Measurements from ENCODE around the gene WFIKKN1. TPM values are rescaled to one million over a fixed set of nuclear protein-coding genes. Genes with fewer than 3 reads are reported as not detected.

WFIKKN1 gene
- total RNA-seq, 1 experiment from 2014 or later: 0.15 TPM

- no peak for DNase-seq (ENCODE audit: extremely low read depth, low read depth)
Measured at GRCh38 chr16:681746-682427, 51.1 kb downstream of the WFIKKN1 start.

- DNase-seq (ENCODE audit: extremely low read depth, low read depth): no peak
Measured at GRCh38 chr16:682493-683395, 52.0 kb downstream of the WFIKKN1 start.

GRCh38 chr16:683396-684070 is 52.7 kb downstream of the WFIKKN1 start:
- DNase-seq (ENCODE audit: extremely low read depth, low read depth): no peak

Other genes with a start within 250 kb of the WFIKKN1 start
- gene PGAP6, start 249.0 kb upstream of the WFIKKN1 start, total RNA-seq (2014; rRNA removed; shearing (Covaris generic)): 29.6 and 34.7 TPM in 2 replicates
- gene NME4, start 233.8 kb upstream of the WFIKKN1 start, total RNA-seq (2014; rRNA removed; shearing (Covaris generic)): 170 and 201 TPM in 2 replicates
- gene DECR2, start 229.1 kb upstream of the WFIKKN1 start, total RNA-seq (2014; rRNA removed; shearing (Covaris generic)): 15.7 and 16.9 TPM in 2 replicates
- gene RAB11FIP3, start 205.3 kb upstream of the WFIKKN1 start, total RNA-seq (2014; rRNA removed; shearing (Covaris generic)): 20.8 and 22.4 TPM in 2 replicates
- 32.4 and 41.4 TPM in 2 replicates for gene CAPN15, start 103.3 kb upstream of the WFIKKN1 start, total RNA-seq (2014; rRNA removed; shearing (Covaris generic))
- 0.05 TPM in 1 of 2 replicates, not detected in the other for gene PRR35, start 70.6 kb upstream of the WFIKKN1 start, total RNA-seq (2014; rRNA removed; shearing (Covaris generic))
- gene NHLRC4, start 64.0 kb upstream of the WFIKKN1 start, total RNA-seq (2014; rRNA removed; shearing (Covaris generic)): 0.12 and 0.35 TPM in 2 replicates
- 16.7 and 18.3 TPM in 2 replicates for gene PIGQ, start 61.0 kb upstream of the WFIKKN1 start, total RNA-seq (2014; rRNA removed; shearing (Covaris generic))
- 10.7 and 11.9 TPM in 2 replicates for gene RAB40C, start 40.9 kb upstream of the WFIKKN1 start, total RNA-seq (2014; rRNA removed; shearing (Covaris generic))
- gene METTL26, start 5.3 kb downstream of the WFIKKN1 start, total RNA-seq (2014; rRNA removed; shearing (Covaris generic)): 84.3 and 106 TPM in 2 replicates
- 60.2 and 87.0 TPM in 2 replicates for gene MCRIP2, start 10.8 kb downstream of the WFIKKN1 start, total RNA-seq (2014; rRNA removed; shearing (Covaris generic))
- gene WDR90, start 18.4 kb downstream of the WFIKKN1 start, total RNA-seq (2014; rRNA removed; shearing (Covaris generic)): 13.1 and 14.6 TPM in 2 replicates
- gene RHOT2, start 37.1 kb downstream of the WFIKKN1 start, total RNA-seq (2014; rRNA removed; shearing (Covaris generic)): 39.6 and 47.4 TPM in 2 replicates
- 2.2 and 2.3 TPM in 2 replicates for gene RHBDL1, start 44.7 kb downstream of the WFIKKN1 start, total RNA-seq (2014; rRNA removed; shearing (Covaris generic))
- 69.3 and 83.1 TPM in 2 replicates for gene STUB1, start 49.4 kb downstream of the WFIKKN1 start, total RNA-seq (2014; rRNA removed; shearing (Covaris generic))
- gene JMJD8, start 53.3 kb downstream of the WFIKKN1 start, total RNA-seq (2014; rRNA removed; shearing (Covaris generic)): 46.5 and 52.1 TPM in 2 replicates
- gene WDR24, start 59.4 kb downstream of the WFIKKN1 start, total RNA-seq (2014; rRNA removed; shearing (Covaris generic)): 8.8 and 10.2 TPM in 2 replicates
- 1.7 and 2.0 TPM in 2 replicates for gene FBXL16, start 74.8 kb downstream of the WFIKKN1 start, total RNA-seq (2014; rRNA removed; shearing (Covaris generic))
- 30.3 and 61.8 TPM in 2 replicates for gene METRN, start 84.1 kb downstream of the WFIKKN1 start, total RNA-seq (2014; rRNA removed; shearing (Covaris generic))
- 19.9 and 22.9 TPM in 2 replicates for gene ANTKMT, start 90.2 kb downstream of the WFIKKN1 start, total RNA-seq (2014; rRNA removed; shearing (Covaris generic))
- 4.1 and 4.5 TPM in 2 replicates for gene CCDC78, start 95.5 kb downstream of the WFIKKN1 start, total RNA-seq (2014; rRNA removed; shearing (Covaris generic))
- 9.3 and 11.7 TPM in 2 replicates for gene HAGHL, start 96.1 kb downstream of the WFIKKN1 start, total RNA-seq (2014; rRNA removed; shearing (Covaris generic))
- 32.4 and 36.8 TPM in 2 replicates for gene CIAO3, start 110.0 kb downstream of the WFIKKN1 start, total RNA-seq (2014; rRNA removed; shearing (Covaris generic))
- 0.29 and 0.54 TPM in 2 replicates for gene MSLN, start 129.7 kb downstream of the WFIKKN1 start, total RNA-seq (2014; rRNA removed; shearing (Covaris generic))
- gene RPUSD1, start 157.4 kb downstream of the WFIKKN1 start, total RNA-seq (2014; rRNA removed; shearing (Covaris generic)): 31.7 and 33.1 TPM in 2 replicates
- 10.9 and 12.1 TPM in 2 replicates for gene CHTF18, start 157.6 kb downstream of the WFIKKN1 start, total RNA-seq (2014; rRNA removed; shearing (Covaris generic))
- gene GNG13, start 169.7 kb downstream of the WFIKKN1 start, total RNA-seq (2014; rRNA removed; shearing (Covaris generic)): not detected in 2 replicates